K562 (cell line): ENCODE measurements around the gene CAPZB. TPM values are rescaled to one million over a fixed set of nuclear protein-coding genes. Genes with fewer than 3 reads are reported as not detected.
A peak's percentile ranks its signal among the peaks of the same experiment; 100 is the strongest.

Experiments used
- CBFA2T3 ChIP-seq: fragments of 450-650 bp; IDR thresholded peaks from 2 replicates; pipeline ENCODE4 v1.6.1; 2017
- CBX1 ChIP-seq: sonication (generic); IDR thresholded peaks from 2 replicates; pipeline ENCODE4 v1.6.1; 2016; ENCODE audit warnings: antibody characterized with exemption, low read depth, mild to moderate bottlenecking
- DDX20 ChIP-seq: fragments of 450-650 bp; IDR thresholded peaks from 2 replicates; pipeline ENCODE4 v1.6.1; 2016; ENCODE audit warnings: missing genetic modification characterization, low read depth, mild to moderate bottlenecking, missing compliant biosample characterization, moderate library complexity
- ESRRA ChIP-seq: fragments of 450-650 bp; IDR thresholded peaks from 2 replicates; pipeline ENCODE4 v1.6.1; 2014; ENCODE audit warnings: low read depth, mild to moderate bottlenecking, moderate library complexity, borderline replicate concordance
- LEF1 ChIP-seq: fragments of 450-650 bp; IDR thresholded peaks from 2 replicates; pipeline ENCODE4 v1.6.1; 2016; ENCODE audit warnings: mild to moderate bottlenecking
- MYC ChIP-seq, 2 experiments: fragments of 250-450 bp in 1 of 2; sonication (Bioruptor Pico) in 1 of 2; IDR thresholded peaks; 2 replicates each; pipeline versions ENCODE4 v1.5.1 to v1.6.1; 2012 to 2021; ENCODE audit warnings: low read depth in 2 of 2, borderline replicate concordance in 1 of 2, improper control_type of control experiment in 1 of 2, low read length in 1 of 2, mild to moderate bottlenecking in 1 of 2, moderate library complexity in 1 of 2
- RB1 ChIP-seq: fragments of 450-650 bp; IDR thresholded peaks from 2 replicates; pipeline ENCODE4 v1.6.1; 2017; ENCODE audit warnings: low read depth, mild to moderate bottlenecking
- ZFPM2 ChIP-seq: fragments of 250-450 bp; sonication (Bioruptor Pico); IDR thresholded peaks from 2 replicates; pipeline ENCODE4 v1.5.1; 2022; ENCODE audit warnings: mild to moderate bottlenecking
- ZNF57 ChIP-seq: fragments of 450-650 bp; formaldehyde crosslinking; IDR thresholded peaks from 2 replicates; pipeline ENCODE4 v1.4.0; 2020; ENCODE audit warnings: mild to moderate bottlenecking, moderate library complexity
- polyA plus RNA-seq, 8 experiments: library from polyadenylated mRNA; depleted of rRNA in 4 of 8; stranded (reverse) in 5 of 8; unstranded in 3 of 8; fragments of >200 nt; fragmentation: Nextera tagmentation in 2 of 8; fragmentation: Illumina TruSeq in 1 of 8; extraction: Ambion mirVana in 2 of 8; extraction: Trizol in 1 of 8; gene quantifications; 2 replicates each; pipeline versions ENCODE4 v1.2.1 to v1.2.3, GENCODE V29; 2011 to 2014; ENCODE audit warnings: inconsistent platforms in 1 of 8, missing spikeins in 1 of 8
- total RNA-seq, 7 experiments: library from RNA; depleted of rRNA in 6 of 7; stranded (reverse); fragments of >200 nt in 6 of 7; fragmentation: Illumina TruSeq in 2 of 7; extraction: Trizol in 2 of 7; gene quantifications; 2 replicates each; pipeline versions ENCODE4 v1.2.1 to v1.2.3, GENCODE V29; 2011 to 2021; ENCODE audit warnings: low replicate concordance in 1 of 7
- TF ChIP-seq, protein P1 (sequence below): fragments of 200-800 bp; sonication (Bioruptor generic); IDR thresholded peaks from 2 replicates; pipeline ENCODE4 v1.6.1; 2016; ENCODE audit warnings: missing genetic modification characterization, missing compliant biosample characterization
- TF ChIP-seq, protein P2 (sequence below): sonication (generic); formaldehyde crosslinking; IDR thresholded peaks from 2 replicates; pipeline ENCODE4 v1.8.0; 2022; ENCODE audit warnings: mild to moderate bottlenecking, missing genetic modification reagents
- TF ChIP-seq, protein P3 (sequence below): IDR thresholded peaks from 2 replicates; pipeline ENCODE4 v1.6.1; 2011; ENCODE audit warnings: borderline replicate concordance, low read depth, mild to moderate bottlenecking, moderate library complexity, low read length; ENCODE audit not compliant: insufficient read depth, poor library complexity, severe bottlenecking

The CAPZB gene
- total and polyA plus RNA-seq, 9 of the 15 experiments (the other 6 are each of a cell fraction or from before 2014, with no cell fraction given), result 57.6 to 297 (median 125) TPM

DNA sequence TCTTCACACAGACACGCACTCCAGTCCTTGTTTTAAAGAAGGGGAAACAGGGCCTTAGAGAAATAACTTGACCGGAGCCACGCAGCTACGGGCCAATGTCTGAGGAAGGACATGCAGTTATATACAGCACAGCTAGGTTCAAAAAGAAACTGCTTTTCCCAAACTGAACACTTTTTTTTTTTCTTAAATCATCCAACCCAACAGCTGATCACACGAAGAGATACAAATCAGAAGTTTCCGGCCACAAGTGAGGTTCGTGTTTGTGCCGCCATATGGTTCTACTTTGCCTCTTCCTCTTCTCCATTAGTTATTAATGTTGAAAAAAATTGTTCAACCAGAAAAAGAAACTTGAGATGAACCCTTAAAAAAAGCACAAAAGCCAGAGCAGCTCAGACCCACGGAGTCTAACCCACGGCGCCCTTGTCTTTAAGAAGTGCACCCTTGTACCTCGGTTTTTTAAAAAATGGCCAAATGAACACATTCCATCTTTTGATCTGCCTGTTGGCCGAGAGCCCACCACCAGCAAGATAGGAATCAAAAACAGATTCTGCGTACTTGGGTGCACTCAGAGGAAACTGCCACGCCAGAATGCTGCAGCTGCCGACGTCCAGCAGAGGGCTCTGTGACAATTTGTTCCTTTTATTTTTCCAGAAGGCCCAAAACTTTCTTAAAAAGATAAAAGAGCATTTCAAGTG lies 94.3 kb downstream of the CAPZB start (continued):
- TF ChIP-seq, protein P1, sequence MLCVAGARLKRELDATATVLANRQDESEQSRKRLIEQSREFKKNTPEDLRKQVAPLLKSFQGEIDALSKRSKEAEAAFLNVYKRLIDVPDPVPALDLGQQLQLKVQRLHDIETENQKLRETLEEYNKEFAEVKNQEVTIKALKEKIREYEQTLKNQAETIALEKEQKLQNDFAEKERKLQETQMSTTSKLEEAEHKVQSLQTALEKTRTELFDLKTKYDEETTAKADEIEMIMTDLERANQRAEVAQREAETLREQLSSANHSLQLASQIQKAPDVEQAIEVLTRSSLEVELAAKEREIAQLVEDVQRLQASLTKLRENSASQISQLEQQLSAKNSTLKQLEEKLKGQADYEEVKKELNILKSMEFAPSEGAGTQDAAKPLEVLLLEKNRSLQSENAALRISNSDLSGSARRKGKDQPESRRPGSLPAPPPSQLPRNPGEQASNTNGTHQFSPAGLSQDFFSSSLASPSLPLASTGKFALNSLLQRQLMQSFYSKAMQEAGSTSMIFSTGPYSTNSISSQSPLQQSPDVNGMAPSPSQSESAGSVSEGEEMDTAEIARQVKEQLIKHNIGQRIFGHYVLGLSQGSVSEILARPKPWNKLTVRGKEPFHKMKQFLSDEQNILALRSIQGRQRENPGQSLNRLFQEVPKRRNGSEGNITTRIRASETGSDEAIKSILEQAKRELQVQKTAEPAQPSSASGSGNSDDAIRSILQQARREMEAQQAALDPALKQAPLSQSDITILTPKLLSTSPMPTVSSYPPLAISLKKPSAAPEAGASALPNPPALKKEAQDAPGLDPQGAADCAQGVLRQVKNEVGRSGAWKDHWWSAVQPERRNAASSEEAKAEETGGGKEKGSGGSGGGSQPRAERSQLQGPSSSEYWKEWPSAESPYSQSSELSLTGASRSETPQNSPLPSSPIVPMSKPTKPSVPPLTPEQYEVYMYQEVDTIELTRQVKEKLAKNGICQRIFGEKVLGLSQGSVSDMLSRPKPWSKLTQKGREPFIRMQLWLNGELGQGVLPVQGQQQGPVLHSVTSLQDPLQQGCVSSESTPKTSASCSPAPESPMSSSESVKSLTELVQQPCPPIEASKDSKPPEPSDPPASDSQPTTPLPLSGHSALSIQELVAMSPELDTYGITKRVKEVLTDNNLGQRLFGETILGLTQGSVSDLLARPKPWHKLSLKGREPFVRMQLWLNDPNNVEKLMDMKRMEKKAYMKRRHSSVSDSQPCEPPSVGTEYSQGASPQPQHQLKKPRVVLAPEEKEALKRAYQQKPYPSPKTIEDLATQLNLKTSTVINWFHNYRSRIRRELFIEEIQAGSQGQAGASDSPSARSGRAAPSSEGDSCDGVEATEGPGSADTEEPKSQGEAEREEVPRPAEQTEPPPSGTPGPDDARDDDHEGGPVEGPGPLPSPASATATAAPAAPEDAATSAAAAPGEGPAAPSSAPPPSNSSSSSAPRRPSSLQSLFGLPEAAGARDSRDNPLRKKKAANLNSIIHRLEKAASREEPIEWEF, result peak; percentile 60; the same call in 1 of the 2 replicates
- TF ChIP-seq CBX1 (no peak), LEF1 (peak; percentile 54; the same call in 1 of the 2 replicates), DDX20 (tag) (0 out of 2 replicates have a peak, but pooled peaks have one; percentile 14), RB1 (peak; percentile 56), CBFA2T3 (no peak), MYC (IDR thresholded peaks at IDR 0.05; ENCODE audit: low read depth, low read length) (peak; percentile 50; the same call in 1 of the 2 replicates), MYC (CRISPR knock-in tag; IDR thresholded peaks at IDR 0.05; ENCODE audit: borderline replicate concordance, low read depth) (no peak), ZNF57 (CRISPR knock-in tag) (no peak), ESRRA (no peak), ZFPM2 (no peak)
- TF ChIP-seq, protein P2, sequence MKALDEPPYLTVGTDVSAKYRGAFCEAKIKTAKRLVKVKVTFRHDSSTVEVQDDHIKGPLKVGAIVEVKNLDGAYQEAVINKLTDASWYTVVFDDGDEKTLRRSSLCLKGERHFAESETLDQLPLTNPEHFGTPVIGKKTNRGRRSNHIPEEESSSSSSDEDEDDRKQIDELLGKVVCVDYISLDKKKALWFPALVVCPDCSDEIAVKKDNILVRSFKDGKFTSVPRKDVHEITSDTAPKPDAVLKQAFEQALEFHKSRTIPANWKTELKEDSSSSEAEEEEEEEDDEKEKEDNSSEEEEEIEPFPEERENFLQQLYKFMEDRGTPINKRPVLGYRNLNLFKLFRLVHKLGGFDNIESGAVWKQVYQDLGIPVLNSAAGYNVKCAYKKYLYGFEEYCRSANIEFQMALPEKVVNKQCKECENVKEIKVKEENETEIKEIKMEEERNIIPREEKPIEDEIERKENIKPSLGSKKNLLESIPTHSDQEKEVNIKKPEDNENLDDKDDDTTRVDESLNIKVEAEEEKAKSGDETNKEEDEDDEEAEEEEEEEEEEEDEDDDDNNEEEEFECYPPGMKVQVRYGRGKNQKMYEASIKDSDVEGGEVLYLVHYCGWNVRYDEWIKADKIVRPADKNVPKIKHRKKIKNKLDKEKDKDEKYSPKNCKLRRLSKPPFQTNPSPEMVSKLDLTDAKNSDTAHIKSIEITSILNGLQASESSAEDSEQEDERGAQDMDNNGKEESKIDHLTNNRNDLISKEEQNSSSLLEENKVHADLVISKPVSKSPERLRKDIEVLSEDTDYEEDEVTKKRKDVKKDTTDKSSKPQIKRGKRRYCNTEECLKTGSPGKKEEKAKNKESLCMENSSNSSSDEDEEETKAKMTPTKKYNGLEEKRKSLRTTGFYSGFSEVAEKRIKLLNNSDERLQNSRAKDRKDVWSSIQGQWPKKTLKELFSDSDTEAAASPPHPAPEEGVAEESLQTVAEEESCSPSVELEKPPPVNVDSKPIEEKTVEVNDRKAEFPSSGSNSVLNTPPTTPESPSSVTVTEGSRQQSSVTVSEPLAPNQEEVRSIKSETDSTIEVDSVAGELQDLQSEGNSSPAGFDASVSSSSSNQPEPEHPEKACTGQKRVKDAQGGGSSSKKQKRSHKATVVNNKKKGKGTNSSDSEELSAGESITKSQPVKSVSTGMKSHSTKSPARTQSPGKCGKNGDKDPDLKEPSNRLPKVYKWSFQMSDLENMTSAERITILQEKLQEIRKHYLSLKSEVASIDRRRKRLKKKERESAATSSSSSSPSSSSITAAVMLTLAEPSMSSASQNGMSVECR (CRISPR knock-in tag), result no peak
- TF ChIP-seq, protein P3, sequence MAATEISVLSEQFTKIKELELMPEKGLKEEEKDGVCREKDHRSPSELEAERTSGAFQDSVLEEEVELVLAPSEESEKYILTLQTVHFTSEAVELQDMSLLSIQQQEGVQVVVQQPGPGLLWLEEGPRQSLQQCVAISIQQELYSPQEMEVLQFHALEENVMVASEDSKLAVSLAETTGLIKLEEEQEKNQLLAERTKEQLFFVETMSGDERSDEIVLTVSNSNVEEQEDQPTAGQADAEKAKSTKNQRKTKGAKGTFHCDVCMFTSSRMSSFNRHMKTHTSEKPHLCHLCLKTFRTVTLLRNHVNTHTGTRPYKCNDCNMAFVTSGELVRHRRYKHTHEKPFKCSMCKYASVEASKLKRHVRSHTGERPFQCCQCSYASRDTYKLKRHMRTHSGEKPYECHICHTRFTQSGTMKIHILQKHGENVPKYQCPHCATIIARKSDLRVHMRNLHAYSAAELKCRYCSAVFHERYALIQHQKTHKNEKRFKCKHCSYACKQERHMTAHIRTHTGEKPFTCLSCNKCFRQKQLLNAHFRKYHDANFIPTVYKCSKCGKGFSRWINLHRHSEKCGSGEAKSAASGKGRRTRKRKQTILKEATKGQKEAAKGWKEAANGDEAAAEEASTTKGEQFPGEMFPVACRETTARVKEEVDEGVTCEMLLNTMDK, result peak; percentile 54
